Activated T-cell treated with anti-CD3 and anti-CD28 coated beads, Interleukin-2, amount 50 U/mL, for 4 hours (primary cell): ENCODE data around the gene DEFB129. TPM values are rescaled to one million over a fixed set of nuclear protein-coding genes. Genes with fewer than 3 reads are reported as not detected.

Experiments
- total RNA-seq, 3 donors: library from RNA; stranded (reverse); gene quantifications; one replicate each; pipeline ENCODE4 v1.2.1, GENCODE V29; 2021

Gene DEFB129
- total RNA-seq, 3 donors from 2014 or later, result not detected

Other genes with a start within 250 kb of the DEFB129 start
- not detected for gene DEFB125, start 139.6 kb upstream of the DEFB129 start, total RNA-seq
- not detected for gene DEFB126, start 84.7 kb upstream of the DEFB129 start, total RNA-seq
- not detected for gene DEFB127, start 69.8 kb upstream of the DEFB129 start, total RNA-seq
- gene DEFB128, start 37.5 kb upstream of the DEFB129 start, total RNA-seq, result not detected
- gene DEFB132, start 30.5 kb downstream of the DEFB129 start, total RNA-seq, result not detected
- gene C20orf96, start 63.5 kb downstream of the DEFB129 start, total RNA-seq, result 1 to 10 TPM; 2.1 to 3.2 (median 3.0) TPM
- gene ZCCHC3, start 70.3 kb downstream of the DEFB129 start, total RNA-seq, result 10 to 100 TPM; 22.5 to 26.0 (median 25.5) TPM
- gene SOX12, start 98.3 kb downstream of the DEFB129 start, total RNA-seq, result 1 to 10 TPM; 3.9 to 8.5 (median 6.4) TPM
- 1 to 10 TPM; 2.7 to 3.2 (median 2.8) TPM for gene NRSN2, start 119.9 kb downstream of the DEFB129 start, total RNA-seq
- 10 to 100 TPM; 34.6 to 45.2 (median 37.0) TPM for gene TRIB3, start 153.5 kb downstream of the DEFB129 start, total RNA-seq
- gene RBCK1, start 181.0 kb downstream of the DEFB129 start, total RNA-seq, result 100 to 1,000 TPM in 2 of 3 donors, 10 to 100 TPM in 1; 87.1 to 104 (median 103) TPM
- gene TBC1D20, start 235.3 kb downstream of the DEFB129 start, total RNA-seq, result 10 to 100 TPM; 21.2 to 25.5 (median 23.9) TPM